H4 (cell line): ENCODE measurements around the gene KRT2. TPM values are rescaled to one million over a fixed set of nuclear protein-coding genes. Genes with fewer than 3 reads are reported as not detected.

ENCODE experiments used
- DNase-seq: peaks from one replicate; pipeline ENCODE4 v3.0.0-alpha.2; 2015; ENCODE audit warnings: low spot score
- total RNA-seq: library from RNA; depleted of rRNA; stranded (reverse); fragments of >200 nt; shearing (Covaris generic); gene quantifications from 2 replicates; pipeline ENCODE4 v1.2.3, GENCODE V29; 2014

Gene KRT2
- total RNA-seq, 1 experiment from 2014 or later, result 0.21 TPM

GRCh38 chr12:52637299-52637698, 14.7 kb downstream of the KRT2 start:
- no peak for DNase-seq

GRCh38 chr12:52636592-52637258, 15.3 kb downstream of the KRT2 start:
- DNase-seq, result no peak

DNA sequence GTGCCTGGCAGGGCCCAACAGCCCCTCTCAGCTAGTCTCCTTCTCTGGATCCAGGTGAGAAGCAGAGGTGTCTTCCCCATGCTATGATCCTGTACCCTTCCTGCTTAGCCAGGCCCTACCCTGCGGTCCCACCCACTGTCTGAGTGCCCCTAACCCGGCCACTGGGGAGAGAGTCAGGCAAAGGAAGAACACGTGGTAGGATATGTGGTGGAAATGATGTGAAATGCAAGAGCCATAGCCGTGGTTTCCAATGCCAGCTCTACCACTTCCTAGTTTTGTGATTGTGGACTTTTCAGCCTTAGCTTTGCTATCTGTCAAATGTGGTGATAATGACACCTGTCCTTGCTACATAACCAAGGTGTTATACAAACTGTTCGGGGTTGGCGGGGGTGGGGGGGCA, 15.8 kb downstream of the KRT2 start:
- no peak for DNase-seq

- DNase-seq, result no peak
Measured at GRCh38 chr12:52634266-52635056, 17.6 kb downstream of the KRT2 start.

GRCh38 chr12:52633383-52633782, 18.6 kb downstream of the KRT2 start:
- no peak for DNase-seq

DNA sequence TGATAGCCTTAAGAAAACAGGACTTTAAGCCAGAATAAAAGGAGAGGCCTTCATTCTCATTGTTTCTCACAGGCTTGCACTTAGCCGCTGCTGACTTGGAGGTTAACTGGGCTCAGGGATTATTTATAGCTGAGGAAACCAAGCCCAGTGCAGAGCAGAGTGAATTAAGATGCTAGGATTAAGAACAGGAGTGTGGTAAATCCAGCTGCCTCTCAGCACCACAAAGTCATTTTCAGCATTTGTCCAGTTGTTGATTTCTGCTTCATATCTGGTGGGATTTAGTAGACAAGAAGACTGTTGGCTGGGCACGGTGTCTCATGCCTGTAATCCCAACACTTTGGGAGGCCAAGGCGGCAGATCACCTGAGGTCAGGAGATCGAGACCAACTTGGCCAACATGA, 19.4 kb downstream of the KRT2 start:
- no peak for DNase-seq

DNA sequence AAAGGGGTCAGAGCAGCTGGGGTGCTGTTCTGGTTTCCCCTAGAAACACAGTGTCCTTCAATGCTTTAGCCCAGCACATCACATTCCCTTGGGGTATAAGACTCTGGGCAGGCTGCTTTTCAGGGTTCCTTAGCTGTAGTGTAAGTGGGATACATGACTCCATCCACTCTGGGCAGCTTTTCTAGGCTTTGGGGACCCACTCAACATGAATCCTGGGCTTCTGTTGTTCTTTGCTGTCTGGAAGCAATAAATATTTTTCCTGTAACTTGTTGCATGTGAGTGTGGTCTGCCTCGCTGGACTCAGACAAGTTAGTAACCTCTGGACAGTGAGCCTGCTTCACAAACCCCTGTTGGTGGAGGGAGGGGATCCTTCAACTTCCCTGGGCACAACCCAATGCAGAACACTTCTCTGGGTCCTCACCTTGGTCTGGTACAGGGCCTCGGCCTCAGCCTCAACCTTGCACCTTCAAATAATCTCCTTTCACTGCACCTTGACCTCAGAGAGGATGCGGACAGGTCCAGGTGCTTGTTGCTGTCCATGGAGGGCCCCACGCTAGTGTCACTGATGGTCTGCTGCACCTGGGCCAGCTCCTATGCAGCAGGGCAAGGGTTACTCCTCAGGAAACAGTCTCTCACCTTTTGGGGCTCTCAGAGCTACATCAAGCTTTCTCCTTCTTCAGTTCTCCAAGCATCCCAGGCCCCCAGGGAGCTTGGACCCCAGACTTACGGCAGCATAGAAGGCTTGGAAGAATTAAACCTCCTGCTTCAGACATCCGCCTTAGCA, 20.1 kb downstream of the KRT2 start:
- DNase-seq, result no peak

GRCh38 chr12:52631264-52631663, 20.7 kb downstream of the KRT2 start:
- no peak for DNase-seq

DNA sequence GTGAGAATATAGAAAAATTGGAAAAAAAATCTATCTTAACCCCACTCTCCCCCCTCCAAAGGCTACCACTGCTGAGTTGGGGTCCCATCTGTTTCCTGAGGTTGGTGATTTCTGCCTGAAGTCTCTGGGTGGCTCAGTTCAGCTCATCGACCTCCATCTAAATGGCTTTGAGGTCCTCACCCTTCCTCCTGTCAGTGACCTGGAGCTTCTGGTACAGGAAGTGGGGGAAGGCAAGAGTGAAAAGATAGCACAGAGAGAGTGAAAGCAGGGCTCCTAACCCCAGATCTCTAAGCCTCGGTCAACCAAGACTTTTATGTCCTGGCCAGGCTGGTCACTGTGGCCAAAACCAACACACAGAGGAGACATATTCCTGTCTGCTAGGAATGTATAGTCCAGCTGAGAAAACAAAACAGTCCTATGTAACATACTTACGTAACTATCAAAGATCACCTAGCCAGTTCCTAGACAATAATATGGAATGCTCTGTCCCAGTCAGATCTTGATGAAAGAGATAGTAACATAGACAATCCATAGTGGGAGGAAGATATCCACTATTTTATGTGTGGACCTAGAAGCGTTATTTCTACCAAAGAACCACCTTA, 21.3 kb downstream of the KRT2 start:
- no peak for DNase-seq

DNA sequence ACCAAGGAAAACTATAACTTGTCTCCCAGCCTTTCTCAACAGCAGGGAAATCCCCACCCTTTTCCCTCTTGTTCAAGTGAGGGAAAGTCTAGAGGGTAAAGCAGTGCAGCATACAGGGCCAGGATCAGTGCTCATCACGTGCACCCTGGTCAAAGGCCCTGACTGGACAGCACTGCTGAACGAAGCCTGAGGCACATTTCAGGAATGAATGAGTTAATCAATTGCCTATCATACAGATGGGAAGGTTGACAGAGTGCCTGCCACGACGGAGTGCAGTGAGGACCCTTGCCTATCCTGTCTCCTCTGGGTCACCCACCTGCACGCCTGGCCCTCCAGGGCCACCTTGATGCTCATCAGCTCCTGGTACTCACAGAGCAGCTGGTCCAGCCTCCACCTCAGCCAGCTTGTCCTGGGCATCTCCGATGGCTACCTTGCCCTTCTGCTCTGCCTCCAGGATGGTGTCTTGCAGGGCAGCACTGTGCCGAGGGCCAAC, 22.0 kb downstream of the KRT2 start:
- no peak for DNase-seq

DNA sequence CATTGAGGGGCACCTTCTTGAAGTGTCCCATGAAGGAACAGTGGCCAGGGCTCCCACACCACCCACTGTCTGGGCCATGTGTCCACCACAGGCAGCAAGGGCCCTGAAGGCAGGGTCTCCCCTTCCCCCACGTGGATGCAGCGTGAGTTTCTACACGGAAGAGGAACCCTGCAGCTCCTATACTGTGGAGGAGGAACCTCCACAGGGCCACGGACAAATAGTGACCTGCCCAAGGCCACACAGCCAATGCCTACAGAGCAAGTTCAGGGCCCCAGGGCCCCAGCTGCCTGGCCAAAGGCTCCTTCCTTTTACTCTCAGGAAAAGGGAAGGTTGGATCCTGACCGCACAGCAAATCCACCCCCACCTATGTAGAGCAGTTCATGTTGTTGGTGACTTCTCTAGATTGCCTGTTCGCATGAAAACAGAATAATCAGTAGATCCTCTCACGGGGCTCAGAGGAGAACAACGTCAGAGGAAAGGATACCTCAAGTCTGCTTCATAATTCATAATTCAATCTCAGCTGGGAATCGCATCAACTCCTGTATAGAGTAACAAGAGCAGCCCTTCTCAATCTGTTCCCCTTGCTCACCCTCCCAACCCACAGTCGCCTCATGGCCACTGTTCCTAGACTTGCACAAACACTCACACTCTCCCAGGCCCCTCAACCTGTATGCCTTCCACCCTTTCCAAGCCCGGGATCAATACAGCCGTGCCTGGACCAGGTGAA, 22.6 kb downstream of the KRT2 start:
- DNase-seq, result no peak

DNA sequence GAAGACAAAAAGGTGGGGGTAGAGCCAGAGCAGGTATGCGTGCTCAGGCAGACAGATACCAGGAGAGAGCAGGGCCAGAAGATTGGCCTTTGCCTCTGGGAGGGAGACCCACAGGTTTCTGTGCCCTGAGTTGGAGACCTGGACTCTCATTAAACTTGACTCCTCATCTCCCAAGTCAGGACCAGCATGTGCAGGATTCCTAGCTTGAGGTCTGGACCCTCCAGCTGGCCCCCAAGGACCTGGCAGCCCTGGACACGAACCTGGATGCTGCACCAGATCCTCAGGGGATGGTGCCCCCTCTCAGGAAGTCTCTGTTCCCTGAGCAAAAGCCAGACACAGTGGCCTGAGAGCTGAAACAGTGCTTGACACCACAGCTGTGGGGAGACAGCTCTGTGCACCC, 23.2 kb downstream of the KRT2 start:
- DNase-seq, result no peak

- DNase-seq, result no peak
Measured at GRCh38 chr12:52628111-52628507, 23.9 kb downstream of the KRT2 start.

GRCh38 chr12:52627395-52628110, 24.5 kb downstream of the KRT2 start:
- DNase-seq, result no peak

DNA sequence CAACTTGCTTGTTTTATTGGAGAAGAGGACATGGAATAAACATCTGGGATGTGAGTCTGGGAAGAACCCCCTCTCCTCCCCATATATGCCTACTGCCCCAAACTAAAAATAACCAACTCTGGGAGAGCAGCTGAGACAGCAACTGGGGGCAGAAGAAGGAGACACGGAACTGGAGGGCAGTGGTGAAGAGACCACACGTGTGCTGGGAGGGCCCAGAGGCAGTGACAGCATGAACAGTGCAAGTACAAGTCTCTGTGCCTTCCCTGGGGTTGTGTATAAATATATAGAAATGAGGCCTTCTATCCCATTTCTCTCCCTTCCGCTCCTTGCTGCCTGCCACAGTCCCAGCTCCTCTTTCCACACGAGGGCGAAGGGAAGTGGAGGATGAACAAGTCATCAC, 29.7 kb downstream of the KRT2 start:
- no peak for DNase-seq

- DNase-seq, result no peak
Measured at GRCh38 chr12:52618866-52619265, 33.1 kb downstream of the KRT2 start.

DNA sequence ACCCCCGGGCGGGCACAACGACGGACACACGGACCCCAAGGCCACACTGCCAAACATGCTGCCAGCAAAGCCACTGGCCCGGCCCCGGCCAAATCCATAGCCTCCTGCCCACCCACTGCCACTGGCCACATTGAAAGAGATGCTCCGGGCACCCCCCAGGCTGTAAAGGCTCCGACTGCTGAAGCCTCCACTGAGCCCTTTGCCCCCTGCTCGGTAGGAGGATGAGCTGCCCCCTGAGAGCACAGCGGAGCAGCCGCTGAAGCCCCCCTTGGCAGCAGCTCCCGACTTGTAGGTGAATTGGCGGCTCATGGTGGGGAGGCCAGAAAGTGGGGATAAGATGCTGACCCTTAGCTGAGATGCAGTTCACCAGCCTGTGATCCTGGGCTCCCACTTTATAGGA, 33.8 kb downstream of the KRT2 start, which contains the start of gene KRT73:
KRT73 (minus strand) TSS at position 344 of the 400 bp plus-strand sequence; CDS start at position 309, 35 bp downstream.
- no peak for DNase-seq

- no peak for DNase-seq
Measured at GRCh38 chr12:52617403-52617785, 34.6 kb downstream of the KRT2 start.

DNA sequence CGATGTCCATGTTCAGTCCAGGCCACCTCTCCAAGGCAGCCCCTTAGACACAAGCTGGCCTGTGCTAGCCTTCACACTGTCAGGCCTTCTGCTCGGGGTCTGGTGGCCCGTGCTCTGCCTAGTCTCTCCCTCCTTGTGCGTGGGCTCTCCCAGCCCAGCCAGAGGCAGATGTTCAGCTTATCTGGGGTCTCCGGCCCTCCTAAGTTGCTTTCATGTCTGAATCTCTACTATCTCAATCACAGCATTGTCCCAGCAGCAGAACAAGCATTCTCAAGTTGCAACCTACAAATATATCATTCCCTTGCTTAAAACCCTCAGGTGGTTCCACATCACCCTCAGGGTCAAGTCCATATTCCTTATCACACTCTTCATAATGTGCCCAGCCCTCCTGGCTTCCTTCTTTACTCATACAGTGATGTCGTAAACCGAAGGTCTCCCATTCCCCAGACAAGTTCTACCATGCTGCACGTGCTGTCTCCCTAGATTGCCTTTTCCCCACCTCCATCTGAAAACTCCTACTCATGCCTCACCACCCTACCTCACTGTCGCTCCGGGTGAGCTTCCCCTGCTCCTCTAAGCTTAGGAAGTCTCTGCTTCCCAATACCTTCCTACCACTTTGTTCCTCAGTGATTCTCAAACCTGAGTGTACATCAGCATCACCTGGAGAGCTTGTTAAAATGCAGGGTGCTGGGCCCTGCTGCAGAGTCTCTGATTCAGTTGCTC, 35.2 kb downstream of the KRT2 start:
- DNase-seq, result no peak

DNA sequence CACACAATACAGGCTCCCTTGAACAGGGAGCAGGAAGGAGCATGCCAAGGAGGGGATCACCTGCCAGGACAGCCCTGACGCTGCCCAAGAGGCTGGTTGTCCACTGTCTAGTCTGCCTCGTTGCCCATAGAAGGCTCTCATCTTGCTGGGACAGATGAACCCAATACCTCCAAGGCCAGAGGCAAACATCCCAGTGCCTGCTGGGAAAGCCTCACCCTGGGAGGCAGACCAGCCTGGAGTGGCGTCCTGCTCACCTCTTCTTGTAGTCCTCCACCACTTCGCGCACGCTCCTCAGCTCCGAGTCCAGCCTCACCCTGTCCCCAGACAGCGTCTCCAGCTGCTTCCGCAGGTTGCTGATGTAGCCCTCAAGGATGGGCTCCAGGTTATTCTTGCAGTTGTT, 36.1 kb downstream of the KRT2 start:
- no peak for DNase-seq
